Endothelial cell of umbilical vein (primary cell): ENCODE data around the gene ACTBL2.

Experiments used
- POLR2A ChIP-seq: IDR thresholded peaks from 2 replicates; pipeline ENCODE4 v1.6.1; 2012; ENCODE audit warnings: low read depth, mild to moderate bottlenecking, control low read depth, low read length
- POLR2AphosphoS5 ChIP-seq: IDR thresholded peaks from 2 replicates; pipeline ENCODE4 v1.6.1; 2012; ENCODE audit warnings: low read depth, mild to moderate bottlenecking, control low read depth, low read length, moderate library complexity; ENCODE audit not compliant: insufficient read depth

GRCh38 chr5:57437976-57438805 lies 44.4 kb downstream of the ACTBL2 start:
- TF ChIP-seq POLR2A (no peak), POLR2AphosphoS5 (peak; percentile 57)
